WTC11 (cell line): ENCODE measurements around the gene ZNF606. TPM values are rescaled to one million over a fixed set of nuclear protein-coding genes. Genes with fewer than 3 reads are reported as not detected.

Source experiments
- ATAC-seq: fragments of 200-7000 bp; cut with Tn5 transposase; 2 replicates; pipeline ENCODE4 v1.10.0; 2021; ENCODE audit warnings: mild to moderate bottlenecking, moderate library complexity
- CTCF ChIA-PET: fragments of 300-600 bp; sonication (Branson Sonifier 250); formaldehyde crosslinking; loops from one replicate; lab custom pipeline; 2021; ENCODE audit warnings: antibody characterized with exemption; lab: Charles Lee
- POLR2A ChIA-PET: fragments of 350-600 bp; sonication (Branson Sonifier 250); formaldehyde crosslinking; loops from one replicate; lab custom pipeline; 2021; ENCODE audit warnings: antibody characterized with exemption; lab: Charles Lee
- DNase-seq: peaks from one replicate; pipeline ENCODE4 v3.0.0; 2021; ENCODE audit warnings: low spot score
- H3K27ac Mint-ChIP-seq: 2 replicates; pipeline ENCODE4 v1.8.0; 2021; ENCODE audit warnings: mixed read lengths
- H3K27me3 Mint-ChIP-seq: 2 replicates; pipeline ENCODE4 v1.8.0; 2021; ENCODE audit warnings: low read depth, mild to moderate bottlenecking, moderate library complexity, mixed read lengths
- H3K36me3 Mint-ChIP-seq: 2 replicates; pipeline ENCODE4 v1.8.0; 2021; ENCODE audit warnings: mixed read lengths
- H3K4me1 Mint-ChIP-seq: 2 replicates; pipeline ENCODE4 v1.8.0; 2022; ENCODE audit warnings: mixed read lengths
- H3K4me3 Mint-ChIP-seq: 2 replicates; pipeline ENCODE4 v1.8.0; 2021; ENCODE audit warnings: mild to moderate bottlenecking, moderate library complexity, mixed read lengths
- H3K9me3 Mint-ChIP-seq: 2 replicates; pipeline ENCODE4 v1.8.0; 2021; ENCODE audit warnings: mixed read lengths
- CBFB ChIP-seq: sonication (generic); formaldehyde crosslinking; IDR thresholded peaks from 2 replicates; pipeline ENCODE4 v1.8.1; 2022; ENCODE audit warnings: mild to moderate bottlenecking, low read depth, missing genetic modification reagents
- CREM ChIP-seq: sonication (generic); formaldehyde crosslinking; IDR thresholded peaks from 2 replicates; pipeline ENCODE4 v1.8.1; 2022; ENCODE audit warnings: mild to moderate bottlenecking, missing genetic modification reagents, moderate library complexity
- ELF4 ChIP-seq: sonication (generic); formaldehyde crosslinking; IDR thresholded peaks from 2 replicates; pipeline ENCODE4 v1.8.1; 2022; ENCODE audit warnings: low read depth, mild to moderate bottlenecking, moderate library complexity, missing genetic modification reagents
- ETV6 ChIP-seq: sonication (generic); formaldehyde crosslinking; IDR thresholded peaks from 2 replicates; pipeline ENCODE4 v1.8.1; 2022; ENCODE audit warnings: mild to moderate bottlenecking, missing genetic modification reagents
- FOXJ3 ChIP-seq: sonication (generic); formaldehyde crosslinking; IDR thresholded peaks from 2 replicates; pipeline ENCODE4 v1.9.0; 2021; ENCODE audit warnings: missing genetic modification reagents, mild to moderate bottlenecking, borderline replicate concordance
- FOXK1 ChIP-seq: sonication (generic); formaldehyde crosslinking; IDR thresholded peaks from 2 replicates; pipeline ENCODE4 v1.8.0; 2022; ENCODE audit warnings: mild to moderate bottlenecking, moderate library complexity, missing genetic modification reagents
- FOXP1 ChIP-seq: sonication (generic); formaldehyde crosslinking; IDR thresholded peaks from 2 replicates; pipeline ENCODE4 v1.8.0; 2022; ENCODE audit warnings: missing genetic modification reagents, mild to moderate bottlenecking, moderate library complexity, borderline replicate concordance
- GABPB1 ChIP-seq: sonication (generic); formaldehyde crosslinking; IDR thresholded peaks from 2 replicates; pipeline ENCODE4 v1.8.1; 2023; ENCODE audit warnings: mild to moderate bottlenecking, missing genetic modification reagents
- GTF2I ChIP-seq: fragments of 250-450 bp; sonication (Bioruptor Pico); conservative IDR thresholded peaks from 2 replicates; pipeline ENCODE4 v1.4.0; 2021; ENCODE audit warnings: mild to moderate bottlenecking
- IRF2 ChIP-seq: sonication (generic); formaldehyde crosslinking; IDR thresholded peaks from 2 replicates; pipeline ENCODE4 v1.8.0; 2022; ENCODE audit warnings: low read depth, missing genetic modification reagents, borderline replicate concordance
- JAZF1 ChIP-seq: fragments of 250-450 bp; sonication (Bioruptor Pico); IDR thresholded peaks from 2 replicates; pipeline ENCODE4 v1.9.0; 2021; ENCODE audit warnings: moderate library complexity, mild to moderate bottlenecking, inconsistent platforms
- KAT7 ChIP-seq: sonication (generic); formaldehyde crosslinking; IDR thresholded peaks from 2 replicates; pipeline ENCODE4 v1.8.1; 2023; ENCODE audit warnings: missing genetic modification reagents, mild to moderate bottlenecking, borderline replicate concordance
- NFATC4 ChIP-seq: fragments of 250-450 bp; sonication (Bioruptor Pico); IDR thresholded peaks from 2 replicates; pipeline ENCODE4 v1.9.0; 2021; ENCODE audit warnings: mild to moderate bottlenecking
- NFE2L1 ChIP-seq: sonication (generic); formaldehyde crosslinking; IDR thresholded peaks from 2 replicates; pipeline ENCODE4 v1.8.1; 2023; ENCODE audit warnings: missing genetic modification reagents
- NR3C1 ChIP-seq: sonication (generic); formaldehyde crosslinking; conservative IDR thresholded peaks from 2 replicates; pipeline ENCODE4 v1.8.1; 2023; ENCODE audit warnings: low read depth, mild to moderate bottlenecking, missing genetic modification reagents
- OVOL2 ChIP-seq: fragments of 250-450 bp; sonication (Bioruptor Pico); IDR thresholded peaks from 2 replicates; pipeline ENCODE4 v1.9.0; 2021; ENCODE audit warnings: mild to moderate bottlenecking, borderline replicate concordance
- PRRX2 ChIP-seq: fragments of 250-450 bp; sonication (Bioruptor Pico); IDR thresholded peaks from 2 replicates; pipeline ENCODE4 v1.8.0; 2021; ENCODE audit warnings: mild to moderate bottlenecking
- RORB ChIP-seq: fragments of 250-450 bp; sonication (Bioruptor Pico); IDR thresholded peaks from 2 replicates; pipeline ENCODE4 v1.9.0; 2021; ENCODE audit warnings: mild to moderate bottlenecking
- SP1 ChIP-seq: sonication (generic); formaldehyde crosslinking; conservative IDR thresholded peaks from 2 replicates; pipeline ENCODE4 v1.8.1; 2022; ENCODE audit warnings: missing genetic modification reagents
- TCF7 ChIP-seq: sonication (generic); formaldehyde crosslinking; IDR thresholded peaks from 2 replicates; pipeline ENCODE4 v1.8.0; 2022; ENCODE audit warnings: mild to moderate bottlenecking, low read depth, missing genetic modification reagents, moderate library complexity
- TEAD4 ChIP-seq: sonication (generic); formaldehyde crosslinking; IDR thresholded peaks from 2 replicates; pipeline ENCODE4 v1.8.0; 2022; ENCODE audit warnings: mild to moderate bottlenecking, missing genetic modification reagents
- ZBTB21 ChIP-seq: sonication (generic); formaldehyde crosslinking; IDR thresholded peaks from 2 replicates; pipeline ENCODE4 v1.8.1; 2023; ENCODE audit warnings: mild to moderate bottlenecking, missing genetic modification reagents, borderline replicate concordance
- ZNF121 ChIP-seq: sonication (generic); formaldehyde crosslinking; IDR thresholded peaks from 2 replicates; pipeline ENCODE4 v1.8.0; 2023; ENCODE audit warnings: missing genetic modification reagents
- ZNF219 ChIP-seq: sonication (generic); formaldehyde crosslinking; IDR thresholded peaks from 2 replicates; pipeline ENCODE4 v1.8.0; 2023; ENCODE audit warnings: missing genetic modification reagents, mild to moderate bottlenecking, borderline replicate concordance
- ZNF396 ChIP-seq: fragments of 250-450 bp; sonication (Bioruptor Pico); IDR thresholded peaks from 2 replicates; pipeline ENCODE4 v1.8.0; 2021; ENCODE audit warnings: mild to moderate bottlenecking, moderate library complexity, borderline replicate concordance
- ZNF416 ChIP-seq: fragments of 250-450 bp; sonication (Bioruptor Pico); IDR thresholded peaks from 2 replicates; pipeline ENCODE4 v1.9.0; 2021; ENCODE audit warnings: mild to moderate bottlenecking, inconsistent platforms
- ZNF423 ChIP-seq: fragments of 250-450 bp; sonication (Bioruptor Pico); IDR thresholded peaks from 2 replicates; pipeline ENCODE4 v2.1.2; 2022; ENCODE audit warnings: mild to moderate bottlenecking, moderate library complexity
- ZNF671 ChIP-seq: fragments of 250-450 bp; sonication (Bioruptor Pico); IDR thresholded peaks from 2 replicates; pipeline ENCODE4 v1.8.0; 2021; ENCODE audit warnings: mild to moderate bottlenecking
- total RNA-seq: library from RNA; stranded (reverse); gene quantifications from 3 replicates; pipeline ENCODE4 v1.2.3, GENCODE V29; 2021
- TF ChIP-seq, protein P1 (sequence below): sonication (generic); formaldehyde crosslinking; IDR thresholded peaks from 2 replicates; pipeline ENCODE4 v1.8.0; 2022; ENCODE audit warnings: mild to moderate bottlenecking, missing genetic modification reagents
- TF ChIP-seq, protein P2 (sequence below): sonication (generic); formaldehyde crosslinking; IDR thresholded peaks from 2 replicates; pipeline ENCODE4 v1.8.1; 2022; ENCODE audit warnings: mild to moderate bottlenecking, missing genetic modification reagents, moderate library complexity, borderline replicate concordance
- TF ChIP-seq, protein P3 (sequence below): fragments of 250-450 bp; sonication (Bioruptor Pico); IDR thresholded peaks from 2 replicates; pipeline ENCODE4 v2.1.2; 2022; ENCODE audit warnings: mild to moderate bottlenecking, moderate library complexity
- TF ChIP-seq, protein P4 (sequence below): sonication (generic); formaldehyde crosslinking; IDR thresholded peaks from 2 replicates; pipeline ENCODE4 v1.8.1; 2023; ENCODE audit warnings: mild to moderate bottlenecking, missing genetic modification reagents, moderate library complexity
- TF ChIP-seq, protein P5 (sequence below): sonication (generic); formaldehyde crosslinking; IDR thresholded peaks from 2 replicates; pipeline ENCODE4 v1.8.0; 2022; ENCODE audit warnings: mild to moderate bottlenecking, missing genetic modification reagents
- TF ChIP-seq, protein P6 (sequence below): sonication (generic); formaldehyde crosslinking; IDR thresholded peaks from 2 replicates; pipeline ENCODE4 v1.8.1; 2023; ENCODE audit warnings: mild to moderate bottlenecking, missing genetic modification reagents

Gene ZNF606
- total RNA-seq, 1 experiment from 2014 or later = 26.1 TPM

DNA sequence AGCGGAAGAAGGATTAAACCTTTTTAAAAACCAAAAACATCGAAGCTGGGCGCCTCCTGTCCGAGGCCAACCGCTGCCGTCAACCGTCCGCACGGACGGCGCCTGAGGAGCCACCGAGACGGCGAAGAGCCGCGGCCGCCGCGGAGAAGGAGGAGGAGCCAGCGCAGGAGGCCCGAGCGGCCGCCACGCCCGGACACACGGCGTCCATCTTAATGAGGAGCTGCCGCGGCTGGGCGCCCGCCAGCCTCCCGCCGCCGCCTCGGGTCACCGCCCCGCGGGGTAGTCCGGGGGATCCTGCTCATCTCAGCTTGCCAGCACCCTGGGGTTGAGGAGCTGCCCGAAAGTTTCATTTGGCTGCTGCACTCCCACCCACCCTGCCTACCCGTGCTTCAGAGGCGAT lies 41.8 kb upstream of the ZNF606 start (continued):
- TF ChIP-seq ZBTB21 (CRISPR knock-in tag) = no peak

DNA sequence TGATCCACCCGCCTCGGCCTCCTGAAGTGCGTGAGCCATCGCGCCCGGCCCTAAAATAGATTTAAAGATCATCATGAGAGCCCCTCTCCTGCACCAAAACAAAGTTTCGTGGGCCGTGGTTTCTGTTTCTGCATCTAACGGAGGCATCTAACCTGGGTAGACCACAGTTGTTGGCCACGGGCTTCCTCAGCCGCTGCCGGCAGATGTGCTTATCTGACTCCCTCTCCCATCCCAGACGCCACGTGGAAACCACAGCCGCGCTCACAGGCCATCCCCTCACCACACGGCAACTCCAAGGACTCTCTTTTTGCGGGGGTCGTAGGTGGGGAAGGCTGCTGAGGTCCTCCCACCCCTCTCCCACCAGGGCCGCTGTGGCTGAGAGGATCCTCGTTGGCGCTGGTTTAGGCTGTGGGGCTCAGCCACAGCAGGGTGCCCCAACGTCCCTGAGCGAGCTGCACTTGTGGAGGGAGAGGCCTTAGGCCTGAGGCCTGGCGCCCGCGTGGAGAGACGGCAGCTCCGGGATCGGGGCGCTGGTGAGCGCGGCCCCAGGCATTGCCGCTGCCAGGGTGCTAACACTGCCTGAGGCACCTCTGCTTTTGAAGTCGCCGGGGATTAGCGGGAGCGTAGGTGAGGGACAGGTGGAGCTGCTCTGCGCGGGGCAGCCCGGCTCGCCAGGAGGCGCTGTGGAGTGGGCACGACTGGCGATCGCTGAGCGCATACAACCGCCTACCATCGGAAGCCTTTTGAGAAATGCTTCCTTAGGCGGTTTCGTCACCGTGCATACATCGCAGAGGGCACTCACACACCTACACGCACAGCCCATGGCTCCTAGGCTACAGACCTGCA lies 40.1 kb upstream of the ZNF606 start:
- ChIA-PET POLR2A (interaction anchor here (0.5 to 1.4 kb wide), 3 partner anchors 8 to 299 kb away, joined by 3 to 4 read pairs (median 3); no protein-coding TSS in a partner anchor), CTCF (interaction anchor here (0.7 to 5.9 kb wide), 18 partner anchors 8 to 274 kb away, joined by 3 to 48 read pairs (median 4); partner anchors contain the start of genes ZNF135, ZNF329, ZNF606 and ZSCAN18)
- DNase-seq (peak; percentile 94), ATAC-seq (peak; percentile 92)
- Mint-ChIP-seq H3K4me1 (peaks cover 16% of the 10 kb centered on the region), H3K27me3 (peaks cover 64% of the 10 kb centered on the region), H3K4me3 (peak overlapping the region; percentile 45), H3K36me3 (peaks cover 18% of the 10 kb centered on the region), H3K9me3 (peaks cover 25% of the 10 kb centered on the region), H3K27ac (no peak overlapping the region)
- no peak for TF ChIP-seq ZNF671
- no peak for TF ChIP-seq ETV6 (CRISPR knock-in tag)
- TF ChIP-seq GTF2I (CRISPR knock-in tag) = no peak
- TF ChIP-seq TEAD4 (CRISPR knock-in tag) = no peak
- TF ChIP-seq IRF2 (CRISPR knock-in tag) = no peak
- TF ChIP-seq RORB (CRISPR knock-in tag) = no peak
- TF ChIP-seq FOXJ3 (CRISPR knock-in tag) = no peak
- peak; percentile 45; the same call in 1 of the 2 replicates for TF ChIP-seq NR3C1 (CRISPR knock-in tag)
- TF ChIP-seq, protein P1, sequence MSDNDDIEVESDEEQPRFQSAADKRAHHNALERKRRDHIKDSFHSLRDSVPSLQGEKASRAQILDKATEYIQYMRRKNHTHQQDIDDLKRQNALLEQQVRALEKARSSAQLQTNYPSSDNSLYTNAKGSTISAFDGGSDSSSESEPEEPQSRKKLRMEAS (CRISPR knock-in tag) = peak; percentile 80
- TF ChIP-seq FOXP1 (CRISPR knock-in tag) = peak; percentile 39; the same call in 1 of the 2 replicates
- no peak for TF ChIP-seq ZNF121 (CRISPR knock-in tag)
- TF ChIP-seq ZNF396 (CRISPR knock-in tag) = no peak
- TF ChIP-seq, protein P2, sequence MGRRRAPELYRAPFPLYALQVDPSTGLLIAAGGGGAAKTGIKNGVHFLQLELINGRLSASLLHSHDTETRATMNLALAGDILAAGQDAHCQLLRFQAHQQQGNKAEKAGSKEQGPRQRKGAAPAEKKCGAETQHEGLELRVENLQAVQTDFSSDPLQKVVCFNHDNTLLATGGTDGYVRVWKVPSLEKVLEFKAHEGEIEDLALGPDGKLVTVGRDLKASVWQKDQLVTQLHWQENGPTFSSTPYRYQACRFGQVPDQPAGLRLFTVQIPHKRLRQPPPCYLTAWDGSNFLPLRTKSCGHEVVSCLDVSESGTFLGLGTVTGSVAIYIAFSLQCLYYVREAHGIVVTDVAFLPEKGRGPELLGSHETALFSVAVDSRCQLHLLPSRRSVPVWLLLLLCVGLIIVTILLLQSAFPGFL (CRISPR knock-in tag) = no peak
- TF ChIP-seq FOXK1 (CRISPR knock-in tag) = no peak
- TF ChIP-seq, protein P3, sequence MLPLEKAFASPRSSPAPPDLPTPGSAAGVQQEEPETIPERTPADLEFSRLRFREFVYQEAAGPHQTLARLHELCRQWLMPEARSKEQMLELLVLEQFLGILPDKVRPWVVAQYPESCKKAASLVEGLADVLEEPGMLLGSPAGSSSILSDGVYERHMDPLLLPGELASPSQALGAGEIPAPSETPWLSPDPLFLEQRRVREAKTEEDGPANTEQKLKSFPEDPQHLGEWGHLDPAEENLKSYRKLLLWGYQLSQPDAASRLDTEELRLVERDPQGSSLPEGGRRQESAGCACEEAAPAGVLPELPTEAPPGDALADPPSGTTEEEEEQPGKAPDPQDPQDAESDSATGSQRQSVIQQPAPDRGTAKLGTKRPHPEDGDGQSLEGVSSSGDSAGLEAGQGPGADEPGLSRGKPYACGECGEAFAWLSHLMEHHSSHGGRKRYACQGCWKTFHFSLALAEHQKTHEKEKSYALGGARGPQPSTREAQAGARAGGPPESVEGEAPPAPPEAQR (CRISPR knock-in tag) = no peak
- no peak for TF ChIP-seq TCF7 (CRISPR knock-in tag)
- TF ChIP-seq CREM (CRISPR knock-in tag) = no peak
- no peak for TF ChIP-seq KAT7 (CRISPR knock-in tag)
- no peak for TF ChIP-seq ZNF219 (CRISPR knock-in tag)
- peak; percentile 94 for TF ChIP-seq CBFB (CRISPR knock-in tag)
- no peak for TF ChIP-seq ZNF416 (CRISPR knock-in tag)
- TF ChIP-seq SP1 (CRISPR knock-in tag) = no peak
- TF ChIP-seq GABPB1 (CRISPR knock-in tag) = no peak
- no peak for TF ChIP-seq ELF4 (CRISPR knock-in tag)
- no peak for TF ChIP-seq PRRX2 (CRISPR knock-in tag)
- no peak for TF ChIP-seq NFE2L1 (CRISPR knock-in tag)
- no peak for TF ChIP-seq JAZF1 (CRISPR knock-in tag)
- TF ChIP-seq ZNF423 (CRISPR knock-in tag) = no peak
- TF ChIP-seq NFATC4 (CRISPR knock-in tag) = no peak
- TF ChIP-seq, protein P4, sequence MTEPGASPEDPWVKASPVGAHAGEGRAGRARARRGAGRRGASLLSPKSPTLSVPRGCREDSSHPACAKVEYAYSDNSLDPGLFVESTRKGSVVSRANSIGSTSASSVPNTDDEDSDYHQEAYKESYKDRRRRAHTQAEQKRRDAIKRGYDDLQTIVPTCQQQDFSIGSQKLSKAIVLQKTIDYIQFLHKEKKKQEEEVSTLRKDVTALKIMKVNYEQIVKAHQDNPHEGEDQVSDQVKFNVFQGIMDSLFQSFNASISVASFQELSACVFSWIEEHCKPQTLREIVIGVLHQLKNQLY = no peak
- no peak for TF ChIP-seq OVOL2 (CRISPR knock-in tag)
- TF ChIP-seq, protein P5, sequence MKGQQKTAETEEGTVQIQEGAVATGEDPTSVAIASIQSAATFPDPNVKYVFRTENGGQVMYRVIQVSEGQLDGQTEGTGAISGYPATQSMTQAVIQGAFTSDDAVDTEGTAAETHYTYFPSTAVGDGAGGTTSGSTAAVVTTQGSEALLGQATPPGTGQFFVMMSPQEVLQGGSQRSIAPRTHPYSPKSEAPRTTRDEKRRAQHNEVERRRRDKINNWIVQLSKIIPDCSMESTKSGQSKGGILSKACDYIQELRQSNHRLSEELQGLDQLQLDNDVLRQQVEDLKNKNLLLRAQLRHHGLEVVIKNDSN (CRISPR knock-in tag) = no peak
- TF ChIP-seq, protein P6, sequence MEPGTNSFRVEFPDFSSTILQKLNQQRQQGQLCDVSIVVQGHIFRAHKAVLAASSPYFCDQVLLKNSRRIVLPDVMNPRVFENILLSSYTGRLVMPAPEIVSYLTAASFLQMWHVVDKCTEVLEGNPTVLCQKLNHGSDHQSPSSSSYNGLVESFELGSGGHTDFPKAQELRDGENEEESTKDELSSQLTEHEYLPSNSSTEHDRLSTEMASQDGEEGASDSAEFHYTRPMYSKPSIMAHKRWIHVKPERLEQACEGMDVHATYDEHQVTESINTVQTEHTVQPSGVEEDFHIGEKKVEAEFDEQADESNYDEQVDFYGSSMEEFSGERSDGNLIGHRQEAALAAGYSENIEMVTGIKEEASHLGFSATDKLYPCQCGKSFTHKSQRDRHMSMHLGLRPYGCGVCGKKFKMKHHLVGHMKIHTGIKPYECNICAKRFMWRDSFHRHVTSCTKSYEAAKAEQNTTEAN (CRISPR knock-in tag) = no peak
